WERI-Rb-1 (cell line): Measurements from ENCODE around the gene EDDM13.

Experiments
- DNase-seq: peaks from one replicate; pipeline ENCODE4 v3.0.0-alpha.2; 2020
- H3K27ac ChIP-seq: fragments of 250-450 bp; sonication (Bioruptor Pico); 2 replicates; pipeline ENCODE4 v1.5.1; 2020; ENCODE audit warnings: mild to moderate bottlenecking, moderate library complexity
- H3K27me3 ChIP-seq: fragments of 250-450 bp; sonication (Bioruptor Pico); 2 replicates; pipeline ENCODE4 v1.5.1; 2021; ENCODE audit warnings: mild to moderate bottlenecking, low read depth, moderate library complexity; ENCODE audit not compliant: insufficient read depth, severe bottlenecking
- H3K36me3 ChIP-seq: fragments of 250-450 bp; sonication (Bioruptor Pico); 2 replicates; pipeline ENCODE4 v1.5.1; 2020; ENCODE audit warnings: mild to moderate bottlenecking, moderate library complexity
- H3K4me3 ChIP-seq: 2 replicates; pipeline ENCODE4 v1.5.1; 2011; ENCODE audit warnings: low read depth, mild to moderate bottlenecking, control low read depth, low read length
- H3K9me3 ChIP-seq: fragments of 250-450 bp; sonication (Bioruptor Pico); 2 replicates; pipeline ENCODE4 v1.5.1; 2021; ENCODE audit warnings: mild to moderate bottlenecking, moderate library complexity; ENCODE audit not compliant: severe bottlenecking
- CTCF ChIP-seq: IDR thresholded peaks from 2 replicates; pipeline ENCODE4 v1.5.1; 2011; ENCODE audit warnings: low read depth, mild to moderate bottlenecking, control low read depth, inconsistent platforms, low read length

EDDM13 gene

GRCh38 chr19:56356944-56357343, 84.4 kb downstream of the EDDM13 start:
- Histone ChIP-seq H3K4me3 (no peak overlapping the region), H3K27me3 (no peaks in the 10 kb centered on the region), H3K36me3 (peaks cover 8% of the 10 kb centered on the region; the same call in 1 of the 2 replicates), H3K9me3 (peaks cover 3% of the 10 kb centered on the region), H3K27ac (no peak overlapping the region)
- TF ChIP-seq CTCF: no peak
- no peak for DNase-seq
